Ascending aorta (tissue), 2 donors: ENCODE data around the gene LMNB1. TPM values are rescaled to one million over a fixed set of nuclear protein-coding genes. Genes with fewer than 3 reads are reported as not detected.

Experiments
- DNase-seq, 2 donors: peaks; one replicate each; pipeline ENCODE4 v3.0.0-alpha.2; 2019; ENCODE audit warnings: low spot score in 2 of 2
- H3K27ac ChIP-seq, 2 donors: fragments of 200-600 bp; sonication (generic); one replicate each; pipeline ENCODE4 v1.5.1; 2016 to 2017; ENCODE audit warnings: mild to moderate bottlenecking in 1 of 2
- H3K27me3 ChIP-seq: fragments of 200-600 bp; sonication (generic); one replicate; pipeline ENCODE4 v1.5.1; 2017
- H3K36me3 ChIP-seq, 2 donors: fragments of 200-600 bp; sonication (generic); one replicate each; pipeline ENCODE4 v1.5.1; 2016
- H3K4me1 ChIP-seq, 2 donors: fragments of 200-600 bp; sonication (generic); one replicate each; pipeline ENCODE4 v1.5.1; 2016 to 2017; ENCODE audit warnings: mild to moderate bottlenecking in 1 of 2
- H3K4me3 ChIP-seq, 2 donors: fragments of 200-600 bp; sonication (generic); one replicate each; pipeline ENCODE4 v1.5.1; 2016 to 2017; ENCODE audit warnings: mild to moderate bottlenecking in 1 of 2
- H3K9me3 ChIP-seq, 2 donors: fragments of 200-600 bp; sonication (generic); one replicate each; pipeline ENCODE4 v1.5.1; 2016
- intact Hi-C: fragments of 100-400 bp; cut with DNase I; formaldehyde crosslinking; loops from one replicate; pipeline ENCODE4 v1.15.1; 2023
- total RNA-seq: library from RNA; depleted of rRNA; stranded (reverse); fragments of >200 nt; gene quantifications from one replicate; pipeline ENCODE4 v1.1.0, GENCODE V29; 2016
- TF ChIP-seq, protein P1 (sequence below), 3 experiments: fragments of 200-600 bp in 2 of 3; fragments of 450-650 bp in 1 of 3; sonication (generic) in 2 of 3; IDR thresholded peaks; one replicate each; pipeline ENCODE4 v1.5.1; 2016 to 2019; ENCODE audit warnings: antibody characterized with exemption in 3 of 3, mild to moderate bottlenecking in 1 of 3, moderate library complexity in 1 of 3

The LMNB1 gene
- total RNA-seq, 1 donor from 2014 or later, result 1.3 TPM

DNA sequence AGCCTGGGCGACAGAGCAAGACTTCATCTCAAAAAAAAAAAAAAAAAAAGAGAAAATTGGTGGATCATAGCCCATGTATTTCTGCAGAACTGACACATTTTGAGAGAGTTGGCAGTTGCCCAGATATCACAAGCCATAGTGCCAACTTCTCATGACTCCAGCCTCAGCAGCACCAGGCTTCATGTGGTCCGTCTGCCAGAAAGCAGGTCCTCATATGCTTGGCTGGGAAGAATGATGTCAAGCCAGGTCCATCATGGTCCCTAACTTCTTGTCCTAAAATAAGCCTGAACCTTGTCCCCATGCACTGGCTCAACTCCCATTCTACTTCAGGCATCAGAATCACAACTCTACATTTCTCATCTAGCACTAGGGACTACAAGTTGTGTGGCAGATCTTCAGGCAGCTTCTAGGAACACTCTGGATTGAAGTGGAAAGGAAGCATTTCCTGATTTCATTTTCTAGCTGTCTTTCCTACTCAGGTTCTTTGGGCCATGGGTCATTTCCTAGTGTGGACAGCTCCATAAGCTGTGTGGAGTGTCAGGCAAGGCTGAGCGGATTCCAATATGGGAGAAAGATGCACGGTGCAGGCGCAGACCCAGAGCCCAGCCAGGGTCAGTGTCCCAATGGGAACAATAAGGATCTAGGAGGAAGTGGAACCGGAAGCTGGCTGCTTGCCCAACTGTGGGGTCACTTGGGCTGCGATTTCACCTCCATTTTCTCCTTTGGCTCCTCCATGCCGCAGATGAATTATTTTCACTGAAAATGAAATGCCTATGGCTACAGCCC lies 90.1 kb downstream of the LMNB1 start:
- DNase-seq, result no peak
- TF ChIP-seq, protein P1, sequence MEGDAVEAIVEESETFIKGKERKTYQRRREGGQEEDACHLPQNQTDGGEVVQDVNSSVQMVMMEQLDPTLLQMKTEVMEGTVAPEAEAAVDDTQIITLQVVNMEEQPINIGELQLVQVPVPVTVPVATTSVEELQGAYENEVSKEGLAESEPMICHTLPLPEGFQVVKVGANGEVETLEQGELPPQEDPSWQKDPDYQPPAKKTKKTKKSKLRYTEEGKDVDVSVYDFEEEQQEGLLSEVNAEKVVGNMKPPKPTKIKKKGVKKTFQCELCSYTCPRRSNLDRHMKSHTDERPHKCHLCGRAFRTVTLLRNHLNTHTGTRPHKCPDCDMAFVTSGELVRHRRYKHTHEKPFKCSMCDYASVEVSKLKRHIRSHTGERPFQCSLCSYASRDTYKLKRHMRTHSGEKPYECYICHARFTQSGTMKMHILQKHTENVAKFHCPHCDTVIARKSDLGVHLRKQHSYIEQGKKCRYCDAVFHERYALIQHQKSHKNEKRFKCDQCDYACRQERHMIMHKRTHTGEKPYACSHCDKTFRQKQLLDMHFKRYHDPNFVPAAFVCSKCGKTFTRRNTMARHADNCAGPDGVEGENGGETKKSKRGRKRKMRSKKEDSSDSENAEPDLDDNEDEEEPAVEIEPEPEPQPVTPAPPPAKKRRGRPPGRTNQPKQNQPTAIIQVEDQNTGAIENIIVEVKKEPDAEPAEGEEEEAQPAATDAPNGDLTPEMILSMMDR (IDR thresholded peaks at IDR 0.05), result no peak
- intact Hi-C loops, result no loop called here
- H3K4me1 ChIP-seq, result no peaks in the 10 kb centered on the region
- H3K36me3 ChIP-seq, result no peaks in the 10 kb centered on the region
- H3K9me3 ChIP-seq, result no peaks in the 10 kb centered on the region
- H3K27ac ChIP-seq, result no peak overlapping the region
- H3K27me3 ChIP-seq, result no peaks in the 10 kb centered on the region
- no peak overlapping the region for H3K4me3 ChIP-seq

DNA sequence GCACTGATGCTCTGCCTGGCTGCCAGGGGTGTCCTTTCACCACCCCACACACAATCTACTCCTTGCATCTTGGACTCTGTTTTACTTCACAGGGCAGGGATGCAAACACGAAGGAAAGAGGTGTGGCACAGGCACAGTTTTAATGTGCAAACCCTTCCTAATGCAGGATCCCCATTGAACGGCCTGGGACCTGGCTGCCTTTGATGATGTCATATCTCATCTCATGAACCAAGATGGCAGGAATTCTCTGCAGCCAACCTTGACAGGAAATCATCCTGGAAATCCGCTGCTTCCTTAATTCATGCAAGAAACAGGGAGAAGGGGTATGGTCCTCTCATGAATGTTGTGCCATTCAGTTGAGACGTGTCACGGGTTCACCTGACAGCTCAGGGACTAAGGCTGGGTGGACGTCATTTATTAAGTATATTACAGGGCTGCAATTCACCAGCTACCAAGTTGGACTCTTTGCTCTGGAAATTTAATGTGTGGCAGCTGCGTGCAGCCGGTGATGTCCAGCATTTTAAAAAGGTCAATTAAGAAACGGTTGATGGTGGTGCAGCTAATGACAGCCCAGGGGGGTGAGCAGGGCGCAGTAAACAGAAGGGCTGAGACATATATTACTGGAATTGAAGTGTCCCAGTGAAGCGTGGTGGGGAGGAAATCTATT lies 91.5 kb downstream of the LMNB1 start:
- no peaks in the 10 kb centered on the region for H3K9me3 ChIP-seq
- no peaks in the 10 kb centered on the region for H3K36me3 ChIP-seq
- no peaks in the 10 kb centered on the region for H3K27me3 ChIP-seq
- no peak overlapping the region for H3K27ac ChIP-seq
- intact Hi-C loops, result no loop called here
- H3K4me3 ChIP-seq, result no peak overlapping the region
- no peaks in the 10 kb centered on the region for H3K4me1 ChIP-seq
- DNase-seq, result no peak
- TF ChIP-seq, protein P1 (IDR thresholded peaks at IDR 0.05), result no peak

DNA sequence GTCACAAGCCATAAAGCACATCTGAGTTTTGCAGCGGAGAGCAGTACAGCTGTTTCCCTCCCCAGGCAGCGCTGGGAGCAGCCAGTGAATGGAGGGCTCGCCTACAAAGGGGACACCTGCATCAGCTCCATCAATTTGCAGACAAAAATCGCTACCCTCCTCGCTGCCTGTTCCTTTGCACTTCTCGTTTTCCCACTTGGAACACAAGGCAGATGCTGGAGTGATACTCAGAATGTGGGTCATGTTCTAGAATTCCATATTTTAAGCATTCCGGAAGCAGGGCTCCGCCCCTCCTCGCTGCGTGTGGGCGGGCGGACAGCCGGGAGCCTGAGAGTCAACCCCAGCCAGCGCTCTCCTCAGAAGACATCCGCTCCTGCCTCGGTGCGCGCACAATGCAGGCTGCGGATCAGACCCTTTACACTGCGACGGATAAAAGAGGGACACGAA lies 92.1 kb downstream of the LMNB1 start:
- intact Hi-C loops, result no loop called here
- Histone ChIP-seq H3K36me3 (no peaks in the 10 kb centered on the region), H3K27me3 (no peaks in the 10 kb centered on the region), H3K27ac (no peak overlapping the region), H3K4me3 (no peak overlapping the region), H3K9me3 (no peaks in the 10 kb centered on the region), H3K4me1 (no peaks in the 10 kb centered on the region)
- TF ChIP-seq, protein P1 (IDR thresholded peaks at IDR 0.05), result no peak
- no peak for DNase-seq

DNA sequence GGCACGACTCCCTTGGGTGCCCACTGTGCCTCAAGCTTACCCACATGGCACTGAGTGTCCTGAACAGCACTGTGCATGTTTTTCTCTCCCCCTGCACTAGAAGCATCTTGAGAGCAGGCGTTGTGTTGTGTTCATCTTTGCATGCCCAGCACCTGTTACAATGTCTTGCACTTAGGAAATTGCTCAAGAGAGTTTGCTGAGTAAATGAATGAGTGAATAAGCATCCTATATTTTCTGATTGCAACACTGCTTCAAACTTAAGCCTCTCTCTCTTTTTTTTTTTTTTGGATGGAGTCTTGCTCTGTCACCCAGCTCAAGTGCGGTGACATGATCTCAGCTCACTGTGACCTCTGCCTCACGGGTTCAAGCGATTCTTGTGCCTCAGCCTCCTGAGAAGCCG lies 94.5 kb downstream of the LMNB1 start:
- H3K27ac ChIP-seq, result no peak overlapping the region
- TF ChIP-seq, protein P1 (IDR thresholded peaks at IDR 0.05), result no peak

DNA sequence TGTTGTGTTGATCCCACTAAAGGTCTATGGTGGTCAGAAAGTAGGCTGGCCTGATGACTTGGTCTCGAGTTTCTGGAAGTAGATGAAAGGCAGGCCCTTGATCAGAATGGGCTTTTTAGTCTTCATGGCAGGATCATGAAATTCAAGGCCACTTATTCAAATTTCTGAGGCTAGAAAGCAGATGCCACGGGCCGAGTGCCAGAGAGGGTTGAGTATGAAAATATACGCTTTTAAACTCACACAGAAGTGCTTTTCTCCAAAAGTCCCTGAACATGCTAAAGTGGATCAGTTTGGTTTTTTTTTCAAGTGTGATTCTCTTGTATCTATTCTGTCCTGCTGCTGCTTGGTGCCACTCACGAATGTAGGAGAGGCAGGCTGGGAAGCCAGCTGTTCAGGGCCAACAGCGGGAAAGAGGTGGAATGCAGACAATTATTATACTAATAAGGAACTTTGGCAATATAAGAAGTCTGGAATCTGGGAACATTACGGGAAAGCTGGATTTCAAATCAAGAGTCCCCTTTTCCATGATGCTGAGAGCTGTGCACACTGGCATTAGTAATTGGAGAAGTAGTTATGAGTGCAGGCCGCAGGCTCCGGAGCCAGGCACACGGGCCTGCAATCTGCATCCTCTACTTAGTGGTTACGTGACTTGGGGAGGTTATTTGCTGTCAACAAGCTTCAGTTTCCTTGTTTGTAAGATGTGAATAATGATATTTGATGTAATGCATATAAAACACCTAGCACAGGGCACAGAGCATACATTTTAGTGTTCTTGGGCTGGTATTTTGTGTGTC lies 95.8 kb downstream of the LMNB1 start:
- Histone ChIP-seq H3K27me3 (no peaks in the 10 kb centered on the region), H3K4me1 (no peaks in the 10 kb centered on the region), H3K27ac (no peak overlapping the region), H3K9me3 (no peaks in the 10 kb centered on the region), H3K36me3 (no peaks in the 10 kb centered on the region), H3K4me3 (no peak overlapping the region)
- TF ChIP-seq, protein P1 (IDR thresholded peaks at IDR 0.05), result no peak
- no peak for DNase-seq
- intact Hi-C loops, result no loop called here

More for the DNA sequence above, 94.5 kb downstream of the LMNB1 start:
- Histone ChIP-seq H3K4me3 (no peak overlapping the region), H3K36me3 (no peaks in the 10 kb centered on the region), H3K9me3 (no peaks in the 10 kb centered on the region), H3K4me1 (no peaks in the 10 kb centered on the region), H3K27me3 (no peaks in the 10 kb centered on the region)
- intact Hi-C loops, result no loop called here
- no peak for DNase-seq
